ENCODE measurements around the gene AACS.
A peak's percentile ranks its signal among the peaks of the same experiment; 100 is the strongest.

The AACS gene

GRCh38 chr12:125152463-125152862 lies 87.2 kb downstream of the AACS start:
- DNase-seq (ENCODE audit: low spot score) = no peak

- no peak for DNase-seq (ENCODE audit: low spot score)
These were observed 90.1 kb downstream of the AACS start for GRCh38 chr12:125155366-125155765.

GRCh38 chr12:125157177-125157576 lies 91.9 kb downstream of the AACS start:
- DNase-seq (ENCODE audit: low spot score) = no peak

GRCh38 chr12:125159702-125160101 lies 94.5 kb downstream of the AACS start:
- no peak for DNase-seq (ENCODE audit: low spot score)

GRCh38 chr12:125160281-125160955 lies 95.2 kb downstream of the AACS start:
- DNase-seq (ENCODE audit: low spot score) = no peak

- DNase-seq (ENCODE audit: low spot score) = no peak
These were observed 96.4 kb downstream of the AACS start for GRCh38 chr12:125161712-125162022.

- no peak for DNase-seq (ENCODE audit: low spot score)
These were observed 97.3 kb downstream of the AACS start for GRCh38 chr12:125162489-125163028.

- no peak for DNase-seq (ENCODE audit: low spot score)
These were observed 97.9 kb downstream of the AACS start for GRCh38 chr12:125163148-125163547.

- DNase-seq (ENCODE audit: low spot score) = no peak
These were observed 99.3 kb downstream of the AACS start for GRCh38 chr12:125164541-125164940.

GRCh38 chr12:125166041-125166440 lies 100.8 kb downstream of the AACS start:
- no peak for DNase-seq (ENCODE audit: low spot score)

GRCh38 chr12:125167658-125168057 lies 102.4 kb downstream of the AACS start:
- DNase-seq (ENCODE audit: low spot score) = no peak

GRCh38 chr12:125169451-125169850 lies 104.2 kb downstream of the AACS start:
- no peak for DNase-seq (ENCODE audit: low spot score)

GRCh38 chr12:125169870-125170269 lies 104.6 kb downstream of the AACS start:
- DNase-seq (ENCODE audit: low spot score) = no peak

GRCh38 chr12:125171267-125171666 lies 106.0 kb downstream of the AACS start:
- no peak for DNase-seq (ENCODE audit: low spot score)

GRCh38 chr12:125172231-125172850 lies 107.1 kb downstream of the AACS start:
- DNase-seq (ENCODE audit: low spot score) = no peak

- DNase-seq (ENCODE audit: low spot score) = no peak
These were observed 110.3 kb downstream of the AACS start for GRCh38 chr12:125175576-125175975.

- no peak for DNase-seq (ENCODE audit: low spot score)
These were observed 113.0 kb downstream of the AACS start for GRCh38 chr12:125178222-125178621.

GRCh38 chr12:125180144-125180543 lies 114.9 kb downstream of the AACS start:
- DNase-seq (ENCODE audit: low spot score) = no peak

- DNase-seq (ENCODE audit: low spot score) = no peak
These were observed 115.9 kb downstream of the AACS start for GRCh38 chr12:125181107-125181506.

- peak; percentile 95 for DNase-seq (ENCODE audit: low spot score)
These were observed 118.2 kb downstream of the AACS start for GRCh38 chr12:125183187-125184067.

GRCh38 chr12:125184213-125184967 lies 119.2 kb downstream of the AACS start:
- DNase-seq (ENCODE audit: low spot score) = no peak

GRCh38 chr12:125185311-125185739 lies 120.1 kb downstream of the AACS start:
- DNase-seq (ENCODE audit: low spot score) = no peak
